Tibial nerve (tissue), 4 donors: ENCODE measurements around the gene ROBO4.

Experiments used
- EP300 ChIP-seq, 2 donors: sonication (generic); formaldehyde crosslinking; IDR thresholded peaks; one replicate each; pipeline ENCODE4 v1.6.1; 2017; ENCODE audit warnings: antibody characterized with exemption in 2 of 2, mild to moderate bottlenecking in 1 of 2
- POLR2A ChIP-seq, 2 donors: fragments of 450-650 bp; IDR thresholded peaks; one replicate each; pipeline ENCODE4 v1.6.1; 2017; ENCODE audit warnings: antibody characterized with exemption in 2 of 2, mild to moderate bottlenecking in 2 of 2, moderate library complexity in 2 of 2
- TF ChIP-seq, protein P1 (sequence below), 5 experiments: fragments of 200-600 bp in 3 of 5; fragments of 450-650 bp in 2 of 5; sonication (generic) in 3 of 5; IDR thresholded peaks; one replicate each; pipeline ENCODE4 v1.5.1; 2016 to 2019; ENCODE audit warnings: antibody characterized with exemption in 5 of 5, mild to moderate bottlenecking in 3 of 5, moderate library complexity in 2 of 5

DNA sequence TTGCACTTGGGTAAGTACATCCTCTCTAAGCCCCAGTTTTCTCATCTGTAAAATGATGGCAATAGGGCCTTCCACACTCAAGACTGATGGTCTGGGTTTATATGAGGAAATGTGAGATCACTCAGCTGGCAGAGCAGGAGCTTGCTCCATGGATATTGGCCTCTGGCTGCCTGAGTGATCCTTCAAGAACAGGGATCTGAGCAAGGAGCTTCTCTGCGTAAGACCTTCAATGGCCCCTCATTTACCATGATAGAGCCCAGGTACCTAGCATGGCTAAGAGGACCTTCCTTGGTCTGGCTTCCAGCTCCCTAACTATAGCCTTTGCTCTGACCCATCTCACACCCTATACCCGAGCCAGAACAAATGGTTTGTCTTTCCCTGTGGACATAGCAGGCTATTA, 5.5 kb downstream of the ROBO4 start:
- TF ChIP-seq, protein P1, sequence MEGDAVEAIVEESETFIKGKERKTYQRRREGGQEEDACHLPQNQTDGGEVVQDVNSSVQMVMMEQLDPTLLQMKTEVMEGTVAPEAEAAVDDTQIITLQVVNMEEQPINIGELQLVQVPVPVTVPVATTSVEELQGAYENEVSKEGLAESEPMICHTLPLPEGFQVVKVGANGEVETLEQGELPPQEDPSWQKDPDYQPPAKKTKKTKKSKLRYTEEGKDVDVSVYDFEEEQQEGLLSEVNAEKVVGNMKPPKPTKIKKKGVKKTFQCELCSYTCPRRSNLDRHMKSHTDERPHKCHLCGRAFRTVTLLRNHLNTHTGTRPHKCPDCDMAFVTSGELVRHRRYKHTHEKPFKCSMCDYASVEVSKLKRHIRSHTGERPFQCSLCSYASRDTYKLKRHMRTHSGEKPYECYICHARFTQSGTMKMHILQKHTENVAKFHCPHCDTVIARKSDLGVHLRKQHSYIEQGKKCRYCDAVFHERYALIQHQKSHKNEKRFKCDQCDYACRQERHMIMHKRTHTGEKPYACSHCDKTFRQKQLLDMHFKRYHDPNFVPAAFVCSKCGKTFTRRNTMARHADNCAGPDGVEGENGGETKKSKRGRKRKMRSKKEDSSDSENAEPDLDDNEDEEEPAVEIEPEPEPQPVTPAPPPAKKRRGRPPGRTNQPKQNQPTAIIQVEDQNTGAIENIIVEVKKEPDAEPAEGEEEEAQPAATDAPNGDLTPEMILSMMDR (IDR thresholded peaks at IDR 0.05), result no peak
- no peak for TF ChIP-seq EP300 (IDR thresholded peaks at IDR 0.05)
- no peak for TF ChIP-seq POLR2A (IDR thresholded peaks at IDR 0.05)
